Trophoblast cell (in vitro differentiated cells and primary cell): ENCODE data around the gene CPA2.
"Not testable (repeated sequence)": the region's sequence is repeated elsewhere in the genome, so short reads cannot be mapped to it uniquely, and the experiment has no call there.

Source experiments
- DNase-seq, 2 donors: peaks; one replicate each; pipeline ENCODE4 v3.0.0-alpha.2; 2016
- H2AFZ ChIP-seq: 2 replicates; pipeline ENCODE4 v1.6.1; 2013; ENCODE audit warnings: low read length, moderate library complexity, mild to moderate bottlenecking; ENCODE audit not compliant: insufficient read depth, poor library complexity
- H2AK5ac ChIP-seq: 2 replicates; pipeline ENCODE4 v1.6.1; 2013; ENCODE audit warnings: mild to moderate bottlenecking, low read length
- H2BK120ac ChIP-seq: 2 replicates; pipeline ENCODE4 v1.6.1; 2013; ENCODE audit warnings: low read length, mild to moderate bottlenecking, moderate library complexity; ENCODE audit not compliant: insufficient read depth, poor library complexity
- H2BK12ac ChIP-seq: 2 replicates; pipeline ENCODE4 v1.6.1; 2013; ENCODE audit warnings: mild to moderate bottlenecking, low read length, moderate library complexity
- H2BK5ac ChIP-seq: 2 replicates; pipeline ENCODE4 v1.6.1; 2013; ENCODE audit warnings: low read length, low read depth, moderate library complexity, mild to moderate bottlenecking; ENCODE audit not compliant: poor library complexity
- H3K14ac ChIP-seq: 2 replicates; pipeline ENCODE4 v1.6.1; 2013; ENCODE audit warnings: mild to moderate bottlenecking, low read length
- H3K18ac ChIP-seq: 2 replicates; pipeline ENCODE4 v1.6.1; 2013; ENCODE audit warnings: mild to moderate bottlenecking, low read length
- H3K23ac ChIP-seq: 2 replicates; pipeline ENCODE4 v1.6.1; 2013; ENCODE audit warnings: low read length
- H3K27ac ChIP-seq: 2 replicates; pipeline ENCODE4 v1.5.1; 2013; ENCODE audit warnings: low read depth, mild to moderate bottlenecking, inconsistent platforms, low read length, moderate library complexity
- H3K27me3 ChIP-seq: 2 replicates; pipeline ENCODE4 v1.6.1; 2013; ENCODE audit warnings: inconsistent platforms, mild to moderate bottlenecking, low read length, moderate library complexity; ENCODE audit not compliant: insufficient read depth
- H3K36me3 ChIP-seq, 2 experiments: 1 replicate in 1 of 2; 2 replicates in 1 of 2; pipeline ENCODE4 v1.6.1; 2013; ENCODE audit warnings: low read length in 2 of 2, mild to moderate bottlenecking in 2 of 2, moderate library complexity in 1 of 2; ENCODE audit not compliant: insufficient read depth in 2 of 2, control insufficient read depth in 1 of 2
- H3K4ac ChIP-seq: 2 replicates; pipeline ENCODE4 v1.6.1; 2013; ENCODE audit warnings: low read depth, mild to moderate bottlenecking, low read length, moderate library complexity
- H3K4me1 ChIP-seq, 2 experiments: 1 replicate in 1 of 2; 2 replicates in 1 of 2; pipeline ENCODE4 v1.6.1; 2013; ENCODE audit warnings: low read length in 2 of 2, mild to moderate bottlenecking in 2 of 2, moderate library complexity in 1 of 2; ENCODE audit not compliant: insufficient read depth in 2 of 2, control insufficient read depth in 1 of 2
- H3K4me2 ChIP-seq: 2 replicates; pipeline ENCODE4 v1.6.1; 2013; ENCODE audit warnings: inconsistent platforms, mild to moderate bottlenecking, low read length, moderate library complexity
- H3K4me3 ChIP-seq: 2 replicates; pipeline ENCODE4 v1.5.1; 2013; ENCODE audit warnings: mild to moderate bottlenecking, low read depth, low read length, inconsistent platforms
- H3K79me1 ChIP-seq: one replicate; pipeline ENCODE4 v1.6.1; 2013; ENCODE audit warnings: low read length
- H3K79me2 ChIP-seq: 2 replicates; pipeline ENCODE4 v1.6.1; 2013; ENCODE audit warnings: low read length, mild to moderate bottlenecking; ENCODE audit not compliant: control insufficient read depth, insufficient read depth, poor library complexity
- H3K9ac ChIP-seq: 2 replicates; pipeline ENCODE4 v1.6.1; 2013; ENCODE audit warnings: mild to moderate bottlenecking, low read length
- H3K9me3 ChIP-seq: 2 replicates; pipeline ENCODE4 v1.6.1; 2013; ENCODE audit warnings: low read depth, mild to moderate bottlenecking, control low read depth, inconsistent platforms, low read length; ENCODE audit not compliant: insufficient read depth
- H4K12ac ChIP-seq: 2 replicates; pipeline ENCODE4 v1.6.1; 2013; ENCODE audit warnings: low read depth, mild to moderate bottlenecking, low read length, moderate library complexity
- H4K8ac ChIP-seq: 2 replicates; pipeline ENCODE4 v1.6.1; 2013; ENCODE audit warnings: low read depth, mild to moderate bottlenecking, low read length, moderate library complexity
- H4K91ac ChIP-seq: one replicate; pipeline ENCODE4 v1.6.1; 2013; ENCODE audit warnings: low read depth, mild to moderate bottlenecking, low read length, moderate library complexity
- WGBS: extraction: QIAGEN DNeasy Blood & Tissue Kit; methylation state at CpG from one replicate; pipeline ENCODE4 v1.1.7; 2013; ENCODE audit warnings: missing lambda C conversion rate; ENCODE audit not compliant: insufficient read length, insufficient coverage; ENCODE audit errors: extremely low coverage; 5-methylcytosine and 5-hydroxymethylcytosine counted together

CPA2 gene

DNA sequence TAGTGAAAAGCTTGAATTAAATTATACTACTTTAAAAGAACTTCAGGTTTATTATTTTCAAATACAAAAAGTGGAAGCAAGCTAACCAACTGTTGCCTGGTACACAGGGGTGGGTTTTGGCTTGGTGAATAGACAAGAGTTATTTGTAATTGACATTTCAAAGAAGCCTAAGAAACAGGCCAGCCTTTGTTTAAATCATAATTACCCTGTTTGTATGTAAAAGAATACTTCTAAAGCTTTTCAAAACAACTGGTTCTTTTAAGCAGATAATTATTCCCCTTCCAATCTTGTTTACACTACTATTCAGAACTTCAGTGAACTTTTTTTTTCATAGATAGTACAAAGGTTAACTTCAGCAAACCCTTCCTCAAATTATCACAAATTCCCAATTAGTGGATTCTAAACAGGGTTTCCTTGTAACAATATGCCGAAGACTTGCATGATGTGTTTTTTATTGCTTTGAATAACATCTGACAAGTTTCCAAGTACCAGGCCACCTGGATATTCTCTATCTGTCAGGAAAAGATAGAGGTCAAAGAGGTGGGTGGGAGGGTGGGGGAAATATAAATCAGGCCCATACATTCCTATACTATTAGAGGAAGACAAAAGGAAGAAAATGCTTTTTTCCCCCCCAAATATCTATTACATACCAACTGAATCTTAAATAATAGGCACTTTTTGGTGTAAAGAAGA is 38.6 kb upstream of the CPA2 start:
- H4K91ac ChIP-seq: no peak overlapping the region
- no peak overlapping the region for H2BK5ac ChIP-seq
- H3K4me3 ChIP-seq: no peak overlapping the region
- H4K12ac ChIP-seq: no peak overlapping the region
- H3K9ac ChIP-seq: no peak overlapping the region
- no peak overlapping the region for H3K23ac ChIP-seq
- peaks cover 5% of the 10 kb centered on the region for H3K9me3 ChIP-seq
- no peaks in the 10 kb centered on the region for H3K79me2 ChIP-seq
- H2AFZ ChIP-seq: no peak overlapping the region
- no peaks in the 10 kb centered on the region for H3K79me1 ChIP-seq
- no peak overlapping the region for H3K4me2 ChIP-seq
- H2BK12ac ChIP-seq: no peak overlapping the region
- H3K18ac ChIP-seq: no peak overlapping the region
- H4K8ac ChIP-seq: no peak overlapping the region
- no peak overlapping the region for H3K14ac ChIP-seq
- no peak overlapping the region for H3K27ac ChIP-seq
- no peaks in the 10 kb centered on the region for H3K27me3 ChIP-seq
- H3K36me3 ChIP-seq: no peaks in the 10 kb centered on the region
- no peak for DNase-seq
- H2BK120ac ChIP-seq: no peak overlapping the region
- no peak overlapping the region for H3K4ac ChIP-seq
- no peak overlapping the region for H2AK5ac ChIP-seq
- no CpG with 5 or more reads among the region's 1 CpG for WGBS
- no peaks in the 10 kb centered on the region for H3K4me1 ChIP-seq

DNA sequence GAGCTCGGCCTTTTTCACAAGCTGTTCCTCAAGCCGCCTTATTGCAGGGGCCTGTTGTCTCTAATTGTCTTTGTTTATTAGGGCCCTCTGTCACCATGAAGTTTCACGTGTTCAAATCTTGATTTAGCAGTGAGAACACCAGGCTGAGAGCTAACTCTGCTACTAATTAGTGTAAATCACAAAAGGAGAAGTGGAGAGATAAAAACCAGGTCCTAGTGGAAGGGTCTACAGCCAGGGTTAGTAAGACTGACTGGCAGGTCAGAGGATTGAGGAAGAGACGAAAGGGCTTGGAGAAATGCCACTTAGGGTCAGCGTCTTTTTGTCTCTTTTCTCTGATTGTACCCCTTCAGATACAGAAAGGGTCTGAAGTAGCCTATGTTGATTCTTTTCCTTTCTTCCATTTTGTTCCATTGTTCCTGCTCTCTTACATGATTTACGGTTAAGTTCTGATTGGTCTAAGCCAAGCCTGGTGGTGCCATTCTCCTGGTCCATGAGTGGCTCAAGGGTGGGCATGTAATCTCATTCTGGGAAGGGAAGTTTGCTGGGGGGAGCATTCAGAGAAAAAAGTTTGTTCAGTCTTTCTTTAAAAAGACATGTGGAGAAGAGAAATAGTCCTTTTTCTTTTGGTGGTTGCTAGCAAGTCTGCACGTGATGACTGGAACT is 37.7 kb upstream of the CPA2 start:
- no peak for DNase-seq
- Histone ChIP-seq H4K12ac (no peak overlapping the region), H3K79me2 (no peaks in the 10 kb centered on the region), H3K23ac (no peak overlapping the region), H2BK120ac (no peak overlapping the region), H4K8ac (no peak overlapping the region), H2BK5ac (no peak overlapping the region), H3K14ac (no peak overlapping the region), H2BK12ac (no peak overlapping the region), H3K36me3 (no peaks in the 10 kb centered on the region), H3K18ac (no peak overlapping the region), H3K9me3 (peaks cover 5% of the 10 kb centered on the region), H3K4me3 (no peak overlapping the region), H2AFZ (no peak overlapping the region), H2AK5ac (no peak overlapping the region), H3K4ac (no peak overlapping the region), H3K9ac (no peak overlapping the region), H3K4me2 (no peak overlapping the region), H3K27ac (no peak overlapping the region), H4K91ac (no peak overlapping the region), H3K79me1 (no peaks in the 10 kb centered on the region), H3K27me3 (no peaks in the 10 kb centered on the region), H3K4me1 (no peaks in the 10 kb centered on the region)
- WGBS: no CpG with 5 or more reads among the region's 7 CpGs

DNA sequence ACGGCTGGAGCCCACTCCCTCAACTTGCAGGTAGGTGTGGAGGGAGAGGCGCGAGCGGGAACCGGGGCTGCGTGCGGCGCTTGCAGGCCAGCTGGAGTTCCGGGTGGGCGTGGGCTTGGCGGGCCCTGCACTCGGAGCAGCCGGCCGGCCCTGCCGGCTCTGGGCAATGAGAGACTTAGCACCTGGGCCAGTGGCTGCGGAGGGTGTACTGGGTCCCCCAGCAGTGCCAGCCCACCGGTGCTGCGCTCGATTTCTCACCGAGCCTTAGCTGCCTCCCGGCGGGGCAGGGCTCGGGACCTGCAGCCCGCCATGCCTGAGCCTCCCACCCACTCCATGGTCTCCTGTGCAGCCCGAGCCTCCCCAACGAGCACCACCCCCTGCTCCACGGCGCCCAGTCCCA is 36.7 kb upstream of the CPA2 start:
- DNase-seq, H4K91ac ChIP-seq, H4K12ac ChIP-seq, H2BK120ac ChIP-seq, H3K79me2 ChIP-seq, H3K27ac ChIP-seq, H2BK5ac ChIP-seq, H3K27me3 ChIP-seq, H3K9ac ChIP-seq, H3K9me3 ChIP-seq, H3K4me2 ChIP-seq, H3K4ac ChIP-seq, H3K4me3 ChIP-seq, H2AK5ac ChIP-seq, H3K79me1 ChIP-seq, H3K36me3 ChIP-seq, H4K8ac ChIP-seq, H3K4me1 ChIP-seq, H3K14ac ChIP-seq, H2BK12ac ChIP-seq, H3K23ac ChIP-seq, H2AFZ ChIP-seq, H3K18ac ChIP-seq: not testable (repeated sequence)
- whole genome bisulfite sequencing: no CpG with 5 or more reads among the region's 28 CpGs

DNA sequence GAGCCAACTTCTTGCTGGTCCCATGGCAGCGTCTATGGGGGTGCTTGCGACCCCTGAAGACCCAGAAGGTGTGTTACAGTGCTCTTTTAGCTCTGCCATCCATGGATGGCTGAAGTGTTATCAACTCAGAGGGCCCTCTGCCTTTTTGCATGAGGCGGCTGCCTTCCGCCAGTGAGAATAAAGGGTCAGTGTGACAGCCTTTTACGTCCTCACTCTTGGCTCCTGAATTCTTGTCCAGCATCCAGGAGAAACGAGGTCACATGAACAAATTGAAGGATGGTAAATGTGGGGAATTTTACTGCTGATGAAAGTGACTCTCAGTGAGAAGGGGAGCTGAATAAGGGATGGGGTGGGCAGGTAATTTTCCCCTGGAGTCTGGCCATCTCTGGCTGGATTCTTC is 34.9 kb upstream of the CPA2 start:
- Histone ChIP-seq H4K8ac (no peak overlapping the region), H3K79me2 (no peaks in the 10 kb centered on the region), H3K9me3 (peaks cover 2% of the 10 kb centered on the region), H3K23ac (no peak overlapping the region), H3K18ac (no peak overlapping the region), H2AK5ac (no peak overlapping the region), H3K14ac (no peak overlapping the region), H4K12ac (no peak overlapping the region), H3K9ac (no peak overlapping the region), H2BK12ac (no peak overlapping the region), H3K4me3 (no peak overlapping the region), H3K36me3 (no peaks in the 10 kb centered on the region), H4K91ac (no peak overlapping the region), H3K4ac (no peak overlapping the region), H2AFZ (no peak overlapping the region), H3K27ac (no peak overlapping the region), H3K27me3 (no peaks in the 10 kb centered on the region), H2BK120ac (no peak overlapping the region), H3K4me1 (no peaks in the 10 kb centered on the region), H3K4me2 (no peak overlapping the region), H2BK5ac (no peak overlapping the region), H3K79me1 (no peaks in the 10 kb centered on the region)
- no peak for DNase-seq
- WGBS: no CpG with 5 or more reads among the region's 6 CpGs
